ENCODE results near the gene GRB7. TPM values are rescaled to one million over a fixed set of nuclear protein-coding genes. Genes with fewer than 3 reads are reported as not detected.
A peak's percentile ranks its signal among the peaks of the same experiment; 100 is the strongest.

GRB7 gene
- total RNA-seq, 1 donor from 2014 or later = 1.6 TPM

- H3K36me3 ChIP-seq = no peaks in the 10 kb centered on the region
- DNase-seq (ENCODE audit: low spot score in 2 of 2) = no peak
- intact Hi-C loops (cut with DNase I) = loop anchor here (1.0 kb wide), 1 partner anchor 15 kb away; no protein-coding TSS in a partner anchor
- H3K27ac ChIP-seq = no peak overlapping the region
- peaks cover 28% of the 10 kb centered on the region for H3K27me3 ChIP-seq
- no peak overlapping the region for H3K4me3 ChIP-seq
- no peak for TF ChIP-seq CTCF (IDR thresholded peaks at IDR 0.05)
- no peaks in the 10 kb centered on the region for H3K9me3 ChIP-seq
- peaks cover 4 to 19% of the 10 kb centered on the region in 2 donors for H3K4me1 ChIP-seq
Measured at GRCh38 chr17:39737206-39737759, 455 bp upstream of the GRB7 start.

- peaks cover 28% of the 10 kb centered on the region for H3K27me3 ChIP-seq
- H3K9me3 ChIP-seq = no peaks in the 10 kb centered on the region
- H3K27ac ChIP-seq = no peak overlapping the region
- peak overlapping the region; percentile 9 to 47 for H3K4me3 ChIP-seq
- H3K36me3 ChIP-seq = no peaks in the 10 kb centered on the region
- no peak for TF ChIP-seq CTCF (IDR thresholded peaks at IDR 0.05)
- intact Hi-C loops (cut with DNase I) = no loop called here
- H3K4me1 ChIP-seq = peaks cover 4 to 19% of the 10 kb centered on the region in 2 donors
- no peak for DNase-seq (ENCODE audit: low spot score in 2 of 2)
Measured at GRCh38 chr17:39738568-39738901, 797 bp downstream of the GRB7 start.

GRCh38 chr17:39738983-39739884, 1.5 kb downstream of the GRB7 start:
- H3K4me3 ChIP-seq = peak overlapping the region; percentile 35 to 47
- H3K4me1 ChIP-seq = peaks cover 4 to 19% of the 10 kb centered on the region in 2 donors
- intact Hi-C loops (cut with DNase I) = no loop called here
- no peaks in the 10 kb centered on the region for H3K36me3 ChIP-seq
- H3K27me3 ChIP-seq = peaks cover 28% of the 10 kb centered on the region
- H3K9me3 ChIP-seq = no peaks in the 10 kb centered on the region
- no peak overlapping the region for H3K27ac ChIP-seq
- DNase-seq (ENCODE audit: low spot score in 2 of 2) = no peak
- no peak for TF ChIP-seq CTCF (IDR thresholded peaks at IDR 0.05)

- TF ChIP-seq CTCF (IDR thresholded peaks at IDR 0.05) = no peak
- H3K27me3 ChIP-seq = peaks cover 28% of the 10 kb centered on the region
- H3K4me1 ChIP-seq = peaks cover 4 to 19% of the 10 kb centered on the region in 2 donors
- no peaks in the 10 kb centered on the region for H3K36me3 ChIP-seq
- intact Hi-C loops (cut with DNase I) = no loop called here
- H3K4me3 ChIP-seq = peak overlapping the region in 1 of 2 donors; percentile 47
- no peak overlapping the region for H3K27ac ChIP-seq
- no peaks in the 10 kb centered on the region for H3K9me3 ChIP-seq
- DNase-seq (ENCODE audit: low spot score in 2 of 2) = no peak
Measured at GRCh38 chr17:39739885-39740356, 2.2 kb downstream of the GRB7 start.

- H3K9me3 ChIP-seq = no peaks in the 10 kb centered on the region
- no peak overlapping the region for H3K27ac ChIP-seq
- DNase-seq (ENCODE audit: low spot score in 2 of 2) = no peak
- peaks cover 4 to 19% of the 10 kb centered on the region in 2 donors for H3K4me1 ChIP-seq
- no peak for TF ChIP-seq CTCF (IDR thresholded peaks at IDR 0.05)
- peaks cover 28% of the 10 kb centered on the region for H3K27me3 ChIP-seq
- H3K4me3 ChIP-seq = no peak overlapping the region
- intact Hi-C loops (cut with DNase I) = no loop called here
- no peaks in the 10 kb centered on the region for H3K36me3 ChIP-seq
Measured at GRCh38 chr17:39740357-39741111, 2.8 kb downstream of the GRB7 start.

Data from ascending aorta (tissue), 2 donors.